ENCODE measurements around the gene CA14. TPM values are rescaled to one million over a fixed set of nuclear protein-coding genes. Genes with fewer than 3 reads are reported as not detected.

CA14 gene
- total and polyA plus RNA-seq, 9 of the 15 experiments (the other 6 are each of a cell fraction or from before 2014, with no cell fraction given), result 0.13 to 0.57 (median 0.26) TPM; not detected in 1

- TF ChIP-seq HINFP (tag; conservative IDR thresholded peaks at IDR 0.05; ENCODE audit: low read depth) (no peak), SLC30A9 (CRISPR knock-in tag; IDR thresholded peaks at IDR 0.05) (no peak), ZBTB33 (CRISPR knock-in tag; IDR thresholded peaks at IDR 0.05) (no peak), SRF (CRISPR knock-in tag; IDR thresholded peaks at IDR 0.05) (0 out of 4 replicates have a peak, but pooled peaks of 1 of the 2 experiments have one; percentile 32), MTA1 (IDR thresholded peaks at IDR 0.05; ENCODE audit: borderline replicate concordance) (peak; percentile 53; the same call in 1 of the 2 replicates), ZNF253 (CRISPR knock-in tag; conservative IDR thresholded peaks at IDR 0.05) (no peak), GATAD2A (IDR thresholded peaks at IDR 0.05) (peak; percentile 99), ZFP30 (CRISPR knock-in tag; IDR thresholded peaks at IDR 0.05; ENCODE audit: borderline replicate concordance) (no peak), ZNF436 (CRISPR knock-in tag; IDR thresholded peaks at IDR 0.05) (no peak), POLR3A (IDR thresholded peaks at IDR 0.05; ENCODE audit: borderline replicate concordance, extremely low read depth, insufficient read depth, insufficient read length) (no peak), KDM4B (IDR thresholded peaks at IDR 0.05; ENCODE audit: borderline replicate concordance in 2 of 2, low read depth in 1 of 2) (0 out of 4 replicates have a peak, but pooled peaks of 1 of the 2 experiments have one; percentile 56), MXI1 (IDR thresholded peaks at IDR 0.05; ENCODE audit: low read depth, low read length) (no peak), SMARCB1 (IDR thresholded peaks at IDR 0.05; ENCODE audit: insufficient read length, low read depth) (no peak)
- TF ChIP-seq, protein P1, sequence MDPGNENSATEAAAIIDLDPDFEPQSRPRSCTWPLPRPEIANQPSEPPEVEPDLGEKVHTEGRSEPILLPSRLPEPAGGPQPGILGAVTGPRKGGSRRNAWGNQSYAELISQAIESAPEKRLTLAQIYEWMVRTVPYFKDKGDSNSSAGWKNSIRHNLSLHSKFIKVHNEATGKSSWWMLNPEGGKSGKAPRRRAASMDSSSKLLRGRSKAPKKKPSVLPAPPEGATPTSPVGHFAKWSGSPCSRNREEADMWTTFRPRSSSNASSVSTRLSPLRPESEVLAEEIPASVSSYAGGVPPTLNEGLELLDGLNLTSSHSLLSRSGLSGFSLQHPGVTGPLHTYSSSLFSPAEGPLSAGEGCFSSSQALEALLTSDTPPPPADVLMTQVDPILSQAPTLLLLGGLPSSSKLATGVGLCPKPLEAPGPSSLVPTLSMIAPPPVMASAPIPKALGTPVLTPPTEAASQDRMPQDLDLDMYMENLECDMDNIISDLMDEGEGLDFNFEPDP (CRISPR knock-in tag; IDR thresholded peaks at IDR 0.05), result no peak
- TF ChIP-seq, protein P2, sequence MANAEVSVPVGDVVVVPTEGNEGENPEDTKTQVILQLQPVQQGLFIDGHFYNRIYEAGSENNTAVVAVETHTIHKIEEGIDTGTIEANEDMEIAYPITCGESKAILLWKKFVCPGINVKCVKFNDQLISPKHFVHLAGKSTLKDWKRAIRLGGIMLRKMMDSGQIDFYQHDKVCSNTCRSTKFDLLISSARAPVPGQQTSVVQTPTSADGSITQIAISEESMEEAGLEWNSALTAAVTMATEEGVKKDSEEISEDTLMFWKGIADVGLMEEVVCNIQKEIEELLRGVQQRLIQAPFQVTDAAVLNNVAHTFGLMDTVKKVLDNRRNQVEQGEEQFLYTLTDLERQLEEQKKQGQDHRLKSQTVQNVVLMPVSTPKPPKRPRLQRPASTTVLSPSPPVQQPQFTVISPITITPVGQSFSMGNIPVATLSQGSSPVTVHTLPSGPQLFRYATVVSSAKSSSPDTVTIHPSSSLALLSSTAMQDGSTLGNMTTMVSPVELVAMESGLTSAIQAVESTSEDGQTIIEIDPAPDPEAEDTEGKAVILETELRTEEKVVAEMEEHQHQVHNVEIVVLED (CRISPR knock-in tag; IDR thresholded peaks at IDR 0.05), result no peak
- TF ChIP-seq, protein P3, sequence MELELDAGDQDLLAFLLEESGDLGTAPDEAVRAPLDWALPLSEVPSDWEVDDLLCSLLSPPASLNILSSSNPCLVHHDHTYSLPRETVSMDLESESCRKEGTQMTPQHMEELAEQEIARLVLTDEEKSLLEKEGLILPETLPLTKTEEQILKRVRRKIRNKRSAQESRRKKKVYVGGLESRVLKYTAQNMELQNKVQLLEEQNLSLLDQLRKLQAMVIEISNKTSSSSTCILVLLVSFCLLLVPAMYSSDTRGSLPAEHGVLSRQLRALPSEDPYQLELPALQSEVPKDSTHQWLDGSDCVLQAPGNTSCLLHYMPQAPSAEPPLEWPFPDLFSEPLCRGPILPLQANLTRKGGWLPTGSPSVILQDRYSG (tag; conservative IDR thresholded peaks at IDR 0.05; ENCODE audit: low read depth), result no peak
- TF ChIP-seq, protein P4, sequence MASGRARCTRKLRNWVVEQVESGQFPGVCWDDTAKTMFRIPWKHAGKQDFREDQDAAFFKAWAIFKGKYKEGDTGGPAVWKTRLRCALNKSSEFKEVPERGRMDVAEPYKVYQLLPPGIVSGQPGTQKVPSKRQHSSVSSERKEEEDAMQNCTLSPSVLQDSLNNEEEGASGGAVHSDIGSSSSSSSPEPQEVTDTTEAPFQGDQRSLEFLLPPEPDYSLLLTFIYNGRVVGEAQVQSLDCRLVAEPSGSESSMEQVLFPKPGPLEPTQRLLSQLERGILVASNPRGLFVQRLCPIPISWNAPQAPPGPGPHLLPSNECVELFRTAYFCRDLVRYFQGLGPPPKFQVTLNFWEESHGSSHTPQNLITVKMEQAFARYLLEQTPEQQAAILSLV (tag; IDR thresholded peaks at IDR 0.05), result no peak
Observed at GRCh38 chr1:150235852-150236613, 21.5 kb upstream of the CA14 start, which contains the start of gene ANP32E (continued).

Data from K562 (cell line).